Stomach (tissue), 4 donors: ENCODE data around the gene DLG5.

ENCODE experiments used
- CTCF ChIP-seq, 7 experiments: fragments of 450-650 bp in 4 of 7; fragments of 200-600 bp in 3 of 7; sonication (generic) in 3 of 7; IDR thresholded peaks; one replicate each; pipeline ENCODE4 v1.5.1; 2016 to 2019; ENCODE audit warnings: antibody characterized with exemption in 7 of 7, control low read depth in 2 of 7, mild to moderate bottlenecking in 1 of 7
- POLR2AphosphoS5 ChIP-seq, 3 donors: sonication (generic); formaldehyde crosslinking; IDR thresholded peaks; one replicate each; pipeline ENCODE4 v1.6.1; 2016; ENCODE audit warnings: antibody characterized with exemption in 3 of 3

- TF ChIP-seq CTCF (IDR thresholded peaks at IDR 0.05) (no peak), POLR2AphosphoS5 (IDR thresholded peaks at IDR 0.05) (no peak)
These were observed 88.5 kb downstream of the DLG5 start for GRCh38 chr10:77837925-77838595.
